Measurements from ENCODE around the gene DCTN2.
"Not testable (repeated sequence)": the region's sequence is repeated elsewhere in the genome, so short reads cannot be mapped to it uniquely, and the experiment has no call there.

The DCTN2 gene

GRCh38 chr12:57576613-57577160 is 29.7 kb upstream of the DCTN2 start:
- no peak for DNase-seq

- DNase-seq: no peak
These were observed 29.0 kb upstream of the DCTN2 start for GRCh38 chr12:57575771-57576612.

- no peak for DNase-seq
These were observed 27.8 kb upstream of the DCTN2 start for GRCh38 chr12:57574795-57575194.

GRCh38 chr12:57571926-57572762 is 25.2 kb upstream of the DCTN2 start:
- no peak for DNase-seq

- DNase-seq: not testable (repeated sequence)
These were observed 23.4 kb upstream of the DCTN2 start for GRCh38 chr12:57570438-57570837.

- DNase-seq: no peak
These were observed 22.9 kb upstream of the DCTN2 start for GRCh38 chr12:57569858-57570257.

- no peak for DNase-seq
These were observed 21.8 kb upstream of the DCTN2 start for GRCh38 chr12:57568838-57569237.

GRCh38 chr12:57564178-57564740 is 17.3 kb upstream of the DCTN2 start:
- DNase-seq: no peak

GRCh38 chr12:57563358-57563757 is 16.4 kb upstream of the DCTN2 start:
- no peak for DNase-seq

- not testable (repeated sequence) for DNase-seq
These were observed 14.1 kb upstream of the DCTN2 start for GRCh38 chr12:57561117-57561516.

GRCh38 chr12:57560516-57560915 is 13.5 kb upstream of the DCTN2 start:
- DNase-seq: no peak

- no peak for DNase-seq
These were observed 11.9 kb upstream of the DCTN2 start for GRCh38 chr12:57558864-57559263.

- no peak for DNase-seq
These were observed 7.9 kb upstream of the DCTN2 start for GRCh38 chr12:57554897-57555296.

GRCh38 chr12:57554453-57554852 is 7.5 kb upstream of the DCTN2 start:
- DNase-seq: no peak

GRCh38 chr12:57553343-57554202 is 6.6 kb upstream of the DCTN2 start:
- no peak for DNase-seq

GRCh38 chr12:57552835-57553313 is 5.9 kb upstream of the DCTN2 start:
- DNase-seq: no peak

- no peak for DNase-seq
These were observed 5.3 kb upstream of the DCTN2 start for GRCh38 chr12:57552306-57552651.

GRCh38 chr12:57551637-57552305 is 4.8 kb upstream of the DCTN2 start:
- DNase-seq: no peak

- no peak for DNase-seq
These were observed 3.9 kb upstream of the DCTN2 start for GRCh38 chr12:57550641-57551549.

- no peak for DNase-seq
These were observed 3.1 kb upstream of the DCTN2 start, which contains the start of gene KIF5A for GRCh38 chr12:57549909-57550640. Gene KIF5A, plus strand, starts transcription at chr12:57550044. Its CDS starts 228 bp downstream, at chr12:57550272.

Measured in SHP77 treated with DMSO at 0.1 percent for 48 hours (cell line).